Measurements from ENCODE around the gene EFCAB6. TPM values are rescaled to one million over a fixed set of nuclear protein-coding genes. Genes with fewer than 3 reads are reported as not detected.

EFCAB6 gene
- total RNA-seq, 1 donor from 2014 or later, result 7.0 TPM

- TF ChIP-seq, protein P1, sequence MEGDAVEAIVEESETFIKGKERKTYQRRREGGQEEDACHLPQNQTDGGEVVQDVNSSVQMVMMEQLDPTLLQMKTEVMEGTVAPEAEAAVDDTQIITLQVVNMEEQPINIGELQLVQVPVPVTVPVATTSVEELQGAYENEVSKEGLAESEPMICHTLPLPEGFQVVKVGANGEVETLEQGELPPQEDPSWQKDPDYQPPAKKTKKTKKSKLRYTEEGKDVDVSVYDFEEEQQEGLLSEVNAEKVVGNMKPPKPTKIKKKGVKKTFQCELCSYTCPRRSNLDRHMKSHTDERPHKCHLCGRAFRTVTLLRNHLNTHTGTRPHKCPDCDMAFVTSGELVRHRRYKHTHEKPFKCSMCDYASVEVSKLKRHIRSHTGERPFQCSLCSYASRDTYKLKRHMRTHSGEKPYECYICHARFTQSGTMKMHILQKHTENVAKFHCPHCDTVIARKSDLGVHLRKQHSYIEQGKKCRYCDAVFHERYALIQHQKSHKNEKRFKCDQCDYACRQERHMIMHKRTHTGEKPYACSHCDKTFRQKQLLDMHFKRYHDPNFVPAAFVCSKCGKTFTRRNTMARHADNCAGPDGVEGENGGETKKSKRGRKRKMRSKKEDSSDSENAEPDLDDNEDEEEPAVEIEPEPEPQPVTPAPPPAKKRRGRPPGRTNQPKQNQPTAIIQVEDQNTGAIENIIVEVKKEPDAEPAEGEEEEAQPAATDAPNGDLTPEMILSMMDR (IDR thresholded peaks at IDR 0.05; ENCODE audit: unreplicated experiment), result no peak
- no peak overlapping the region for H3K4me3 Mint-ChIP-seq (ENCODE audit: low read depth)
- no peak for DNase-seq (ENCODE audit: low spot score, unreplicated experiment)
Observed at GRCh38 chr22:43854786-43855271, 42.7 kb upstream of the EFCAB6 start.

DNA sequence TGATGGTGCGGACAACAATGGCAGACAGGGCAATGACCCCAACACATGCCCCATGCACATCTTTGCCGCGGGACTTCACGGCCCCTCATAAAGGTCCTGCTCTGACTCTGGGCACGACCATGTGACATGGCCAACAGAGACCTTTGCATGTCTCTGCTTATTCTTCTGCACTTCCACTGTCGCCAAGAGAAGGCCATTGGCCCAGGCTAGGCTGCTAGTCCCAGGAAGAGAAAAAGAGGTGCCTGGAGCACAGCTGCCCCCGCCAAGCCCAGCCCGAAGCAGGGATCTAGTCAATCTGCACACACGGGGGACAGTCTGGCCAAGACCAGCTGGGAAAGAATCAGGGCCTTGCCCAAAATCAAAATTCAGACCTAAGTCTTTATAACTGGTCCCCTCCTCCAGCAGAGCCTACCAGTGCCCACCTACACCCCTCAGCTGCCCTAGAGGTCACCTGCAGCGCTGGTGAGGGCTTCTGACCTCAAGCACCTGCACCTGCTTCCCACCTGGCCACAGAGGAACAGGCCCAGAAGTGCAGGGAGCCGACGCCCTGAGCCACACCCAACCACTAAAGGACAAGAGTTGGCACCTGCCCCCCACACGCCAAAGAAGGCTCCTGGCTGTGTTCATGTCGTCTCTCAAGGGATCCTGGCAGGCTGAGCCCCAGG is 42.1 kb upstream of the EFCAB6 start:
- no peaks in the 10 kb centered on the region for H3K4me1 Mint-ChIP-seq (ENCODE audit: low read depth)

More at GRCh38 chr22:43854786-43855271, 42.7 kb upstream of the EFCAB6 start:
- Mint-ChIP-seq H3K36me3 (ENCODE audit: insufficient read depth) (peaks cover 2% of the 10 kb centered on the region), H3K4me1 (ENCODE audit: low read depth) (no peaks in the 10 kb centered on the region), H3K9me3 (ENCODE audit: low read depth) (peaks cover 8% of the 10 kb centered on the region), H3K27ac (no peak overlapping the region), H3K27me3 (peaks cover 2% of the 10 kb centered on the region)

GRCh38 chr22:43853328-43853931 is 41.3 kb upstream of the EFCAB6 start:
- Mint-ChIP-seq H3K4me1 (ENCODE audit: low read depth) (peaks cover 5% of the 10 kb centered on the region), H3K4me3 (ENCODE audit: low read depth) (no peak overlapping the region), H3K36me3 (ENCODE audit: insufficient read depth) (peaks cover 2% of the 10 kb centered on the region), H3K27me3 (peaks cover 2% of the 10 kb centered on the region), H3K27ac (no peak overlapping the region), H3K9me3 (ENCODE audit: low read depth) (peaks cover 8% of the 10 kb centered on the region)
- DNase-seq (ENCODE audit: low spot score, unreplicated experiment), result no peak
- TF ChIP-seq, protein P1 (IDR thresholded peaks at IDR 0.05; ENCODE audit: unreplicated experiment), result no peak

More for the DNA sequence above, 42.1 kb upstream of the EFCAB6 start:
- no peak for DNase-seq (ENCODE audit: low spot score, unreplicated experiment)
- H3K4me3 Mint-ChIP-seq (ENCODE audit: low read depth), result no peak overlapping the region
- no peak overlapping the region for H3K27ac Mint-ChIP-seq
- H3K36me3 Mint-ChIP-seq (ENCODE audit: insufficient read depth), result peaks cover 2% of the 10 kb centered on the region
- TF ChIP-seq, protein P1 (IDR thresholded peaks at IDR 0.05; ENCODE audit: unreplicated experiment), result no peak
- peaks cover 8% of the 10 kb centered on the region for H3K9me3 Mint-ChIP-seq (ENCODE audit: low read depth)
- peaks cover 2% of the 10 kb centered on the region for H3K27me3 Mint-ChIP-seq

GRCh38 chr22:43852573-43853327 is 40.6 kb upstream of the EFCAB6 start:
- Mint-ChIP-seq H3K27me3 (peaks cover 2% of the 10 kb centered on the region), H3K4me1 (ENCODE audit: low read depth) (peaks cover 5% of the 10 kb centered on the region), H3K4me3 (ENCODE audit: low read depth) (no peak overlapping the region), H3K36me3 (ENCODE audit: insufficient read depth) (peaks cover 2% of the 10 kb centered on the region), H3K9me3 (ENCODE audit: low read depth) (peaks cover 8% of the 10 kb centered on the region), H3K27ac (no peak overlapping the region)
- TF ChIP-seq, protein P1 (IDR thresholded peaks at IDR 0.05; ENCODE audit: unreplicated experiment), result no peak
- no peak for DNase-seq (ENCODE audit: low spot score, unreplicated experiment)

GRCh38 chr22:43851979-43852307 is 39.8 kb upstream of the EFCAB6 start:
- Mint-ChIP-seq H3K4me1 (ENCODE audit: low read depth) (peaks cover 5% of the 10 kb centered on the region), H3K36me3 (ENCODE audit: insufficient read depth) (peaks cover under 1% of the 10 kb centered on the region), H3K27me3 (peaks cover 2% of the 10 kb centered on the region), H3K4me3 (ENCODE audit: low read depth) (no peak overlapping the region), H3K27ac (no peak overlapping the region), H3K9me3 (ENCODE audit: low read depth) (peaks cover 2% of the 10 kb centered on the region)
- DNase-seq (ENCODE audit: low spot score, unreplicated experiment), result no peak
- TF ChIP-seq, protein P1 (IDR thresholded peaks at IDR 0.05; ENCODE audit: unreplicated experiment), result no peak
